ENCODE results near the gene OR13J1. TPM values are rescaled to one million over a fixed set of nuclear protein-coding genes. Genes with fewer than 3 reads are reported as not detected.

Gene OR13J1
- total RNA-seq, 4 donors from 2014 or later = not detected

- Histone ChIP-seq H3K4me3 (no peak overlapping the region), H3K9me3 (no peaks in the 10 kb centered on the region), H3K4me1 (no peaks in the 10 kb centered on the region), H3K36me3 (no peaks in the 10 kb centered on the region), H3K27ac (no peak overlapping the region), H3K27me3 (no peaks in the 10 kb centered on the region)
- intact Hi-C loops (cut with DNase I; ENCODE audit: low total_unique reads) = no loop called here
- DNase-seq = no peak
- TF ChIP-seq POLR2A (IDR thresholded peaks at IDR 0.05) = no peak
- TF ChIP-seq CTCF (IDR thresholded peaks at IDR 0.05) = no peak
Measured at GRCh38 chr9:35864695-35865255, 5.4 kb downstream of the OR13J1 start.

- Histone ChIP-seq H3K27ac (no peak overlapping the region), H3K27me3 (no peaks in the 10 kb centered on the region), H3K36me3 (no peaks in the 10 kb centered on the region), H3K4me3 (no peak overlapping the region), H3K9me3 (no peaks in the 10 kb centered on the region), H3K4me1 (no peaks in the 10 kb centered on the region)
- no peak for TF ChIP-seq CTCF (IDR thresholded peaks at IDR 0.05)
- no peak for TF ChIP-seq POLR2A (IDR thresholded peaks at IDR 0.05)
- intact Hi-C loops (cut with DNase I; ENCODE audit: low total_unique reads) = no loop called here
- DNase-seq = no peak
Measured at GRCh38 chr9:35863583-35863982, 6.6 kb downstream of the OR13J1 start.

GRCh38 chr9:35862328-35862727 is 7.9 kb downstream of the OR13J1 start:
- Histone ChIP-seq H3K27me3 (no peaks in the 10 kb centered on the region), H3K36me3 (no peaks in the 10 kb centered on the region), H3K27ac (no peak overlapping the region), H3K9me3 (no peaks in the 10 kb centered on the region), H3K4me1 (no peaks in the 10 kb centered on the region), H3K4me3 (no peak overlapping the region)
- intact Hi-C loops (cut with DNase I; ENCODE audit: low total_unique reads) = no loop called here
- TF ChIP-seq CTCF (IDR thresholded peaks at IDR 0.05) = no peak
- no peak for TF ChIP-seq POLR2A (IDR thresholded peaks at IDR 0.05)
- no peak for DNase-seq

DNA sequence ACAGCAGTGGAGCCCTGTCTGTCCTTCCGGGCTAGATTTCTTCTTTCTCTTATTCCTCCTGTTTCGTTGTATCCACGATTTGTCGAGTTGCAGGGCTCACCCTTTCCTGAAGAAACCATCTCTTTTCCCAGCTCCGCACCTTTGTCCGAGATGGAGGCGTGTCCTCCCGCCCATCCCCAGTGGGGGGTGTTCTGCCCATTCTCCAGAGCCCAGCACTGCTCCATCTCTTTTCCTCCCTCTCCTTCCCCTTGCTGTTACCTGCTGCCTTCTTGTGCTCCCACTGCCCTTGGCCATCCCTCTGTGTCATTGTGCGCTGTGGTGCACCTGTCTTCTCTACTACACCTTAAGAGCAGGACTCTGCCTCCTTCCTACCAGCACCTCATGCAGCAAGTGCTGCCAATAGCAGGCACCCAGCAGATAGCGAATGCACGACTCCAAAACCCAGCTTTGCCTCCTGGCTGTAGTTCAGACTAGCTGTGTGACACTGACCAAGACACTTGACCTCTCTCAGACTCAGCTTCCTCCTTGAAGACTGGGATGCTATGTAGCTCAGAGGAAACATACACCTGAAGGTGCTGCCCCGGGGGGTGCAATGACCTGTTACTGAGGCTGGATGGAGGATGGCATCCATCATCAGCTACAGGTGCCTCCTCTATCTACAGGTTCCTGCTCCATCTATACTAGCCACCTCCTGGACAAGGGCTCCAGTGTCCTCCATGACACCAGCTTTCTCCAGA is 8.9 kb downstream of the OR13J1 start:
- Histone ChIP-seq H3K9me3 (no peaks in the 10 kb centered on the region), H3K27me3 (no peaks in the 10 kb centered on the region), H3K36me3 (no peaks in the 10 kb centered on the region), H3K27ac (no peak overlapping the region), H3K4me3 (no peak overlapping the region), H3K4me1 (no peaks in the 10 kb centered on the region)
- no peak for DNase-seq
- intact Hi-C loops (cut with DNase I; ENCODE audit: low total_unique reads) = no loop called here
- TF ChIP-seq CTCF (IDR thresholded peaks at IDR 0.05) (no peak), POLR2A (IDR thresholded peaks at IDR 0.05) (no peak)

DNA sequence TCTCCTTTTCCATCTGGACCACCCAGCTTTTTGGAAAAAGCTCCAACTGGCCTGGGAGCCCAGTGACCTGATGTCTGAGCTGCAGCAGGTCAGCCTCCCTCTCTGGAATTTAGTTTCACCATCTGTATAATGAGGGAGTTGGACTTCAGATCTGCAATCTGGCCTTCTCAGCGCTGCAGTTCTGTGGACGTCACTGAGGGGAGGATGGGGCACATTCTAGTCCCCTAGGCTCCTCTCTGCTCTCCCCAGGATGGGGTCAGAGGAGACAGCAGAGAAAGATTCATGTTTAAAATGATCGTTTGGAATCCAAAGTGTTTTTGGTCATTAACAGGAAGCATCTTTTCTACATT is 10.2 kb downstream of the OR13J1 start:
- Histone ChIP-seq H3K27ac (no peak overlapping the region), H3K9me3 (no peaks in the 10 kb centered on the region), H3K4me3 (no peak overlapping the region), H3K36me3 (no peaks in the 10 kb centered on the region), H3K27me3 (no peaks in the 10 kb centered on the region), H3K4me1 (no peaks in the 10 kb centered on the region)
- no peak for DNase-seq
- TF ChIP-seq POLR2A (IDR thresholded peaks at IDR 0.05) (no peak), CTCF (IDR thresholded peaks at IDR 0.05) (no peak)
- intact Hi-C loops (cut with DNase I; ENCODE audit: low total_unique reads) = no loop called here
